Thyroid gland (tissue), 4 donors: Measurements from ENCODE around the gene GABPB2. TPM values are rescaled to one million over a fixed set of nuclear protein-coding genes. Genes with fewer than 3 reads are reported as not detected.

Experiments used
- DNase-seq, 2 donors: peaks; one replicate each; pipeline ENCODE4 v3.0.0-alpha.2; 2019
- H3K27ac ChIP-seq, 3 donors: fragments of 200-600 bp; sonication (generic); 1 replicate in 2 of 3; 2 replicates in 1 of 3; pipeline ENCODE4 v1.5.1; 2016 to 2019; ENCODE audit warnings: mild to moderate bottlenecking in 1 of 3, moderate library complexity in 1 of 3
- H3K27me3 ChIP-seq: fragments of 200-600 bp; sonication (generic); one replicate; pipeline ENCODE4 v1.5.1; 2019
- H3K36me3 ChIP-seq, 2 donors: fragments of 200-600 bp; sonication (generic); one replicate each; pipeline ENCODE4 v1.5.1; 2016 to 2019
- H3K4me1 ChIP-seq, 2 donors: fragments of 200-600 bp; sonication (generic); one replicate each; pipeline ENCODE4 v1.5.1; 2017 to 2019
- H3K4me3 ChIP-seq, 3 donors: fragments of 200-600 bp; sonication (generic); replicated peaks in 1 of 3; 1 replicate in 2 of 3; 2 replicates in 1 of 3; pipeline ENCODE4 v1.5.1; 2016; ENCODE audit warnings: mild to moderate bottlenecking in 1 of 3
- H3K9me3 ChIP-seq: fragments of 200-600 bp; sonication (generic); one replicate; pipeline ENCODE4 v1.5.1; 2017
- CTCF ChIP-seq, 6 experiments: fragments of 200-600 bp in 3 of 6; fragments of 450-650 bp in 3 of 6; sonication (generic) in 3 of 6; IDR thresholded peaks; one replicate each; pipeline ENCODE4 v1.5.1; 2016 to 2019; ENCODE audit warnings: antibody characterized with exemption in 6 of 6, mild to moderate bottlenecking in 2 of 6, inconsistent platforms in 1 of 6, moderate library complexity in 1 of 6
- POLR2A ChIP-seq, 2 donors: fragments of 450-650 bp; IDR thresholded peaks; one replicate each; pipeline ENCODE4 v1.6.1; 2017; ENCODE audit warnings: antibody characterized with exemption in 2 of 2, mild to moderate bottlenecking in 2 of 2, moderate library complexity in 1 of 2
- WGBS, 2 donors: methylation state at CpG; one replicate each; pipeline ENCODE4 v1.1.5; 2017; 5-methylcytosine and 5-hydroxymethylcytosine counted together
- intact Hi-C: fragments of 100-400 bp; cut with DNase I; formaldehyde crosslinking; loops from one replicate; pipeline ENCODE4 v1.15.1; 2023
- total RNA-seq, 4 donors: library from RNA; depleted of rRNA; stranded (reverse); fragments of >200 nt; gene quantifications; one replicate each; pipeline ENCODE4 v1.2.3, GENCODE V29; 2016

GABPB2 gene
- total RNA-seq, 4 donors from 2014 or later = 14.9 to 22.2 (median 18.3) TPM

GRCh38 chr1:151158326-151158725, 87.8 kb downstream of the GABPB2 start:
- intact Hi-C loops = loop anchor here (5.0 to 10.0 kb wide), 2 partner anchors 56 to 134 kb away; no protein-coding TSS in a partner anchor
- no peaks in the 10 kb centered on the region for H3K27me3 ChIP-seq
- H3K4me1 ChIP-seq = no peaks in the 10 kb centered on the region
- H3K4me3 ChIP-seq = no peak overlapping the region
- DNase-seq = no peak
- TF ChIP-seq POLR2A (IDR thresholded peaks at IDR 0.05) = no peak
- 85 to 90% methylated on average over 5 of the region's 5 CpGs for WGBS, 2 donors
- H3K27ac ChIP-seq = no peak overlapping the region
- no peaks in the 10 kb centered on the region for H3K9me3 ChIP-seq
- peaks cover 25 to 27% of the 10 kb centered on the region in 2 donors for H3K36me3 ChIP-seq

DNA sequence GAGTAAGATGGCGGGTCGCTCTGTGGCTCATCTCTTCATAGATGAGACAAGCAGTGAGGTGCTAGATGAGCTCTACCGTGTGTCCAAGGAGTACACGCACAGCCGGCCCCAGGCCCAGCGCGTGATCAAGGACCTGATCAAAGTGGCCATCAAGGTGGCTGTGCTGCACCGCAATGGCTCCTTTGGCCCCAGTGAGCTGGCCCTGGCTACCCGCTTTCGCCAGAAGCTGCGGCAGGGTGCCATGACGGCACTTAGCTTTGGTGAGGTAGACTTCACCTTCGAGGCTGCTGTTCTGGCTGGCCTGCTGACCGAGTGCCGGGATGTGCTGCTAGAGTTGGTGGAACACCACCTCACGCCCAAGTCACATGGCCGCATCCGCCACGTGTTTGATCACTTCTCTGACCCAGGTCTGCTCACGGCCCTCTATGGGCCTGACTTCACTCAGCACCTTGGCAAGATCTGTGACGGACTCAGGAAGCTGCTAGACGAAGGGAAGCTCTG, 88.2 kb downstream of the GABPB2 start:
- Histone ChIP-seq H3K27me3 (no peaks in the 10 kb centered on the region), H3K27ac (no peak overlapping the region), H3K9me3 (no peaks in the 10 kb centered on the region), H3K4me1 (peaks cover 0 to 1% of the 10 kb centered on the region in 2 donors), H3K36me3 (peaks cover 25 to 27% of the 10 kb centered on the region in 2 donors), H3K4me3 (no peak overlapping the region)
- peak; percentile 25 to 27 for DNase-seq
- 82 to 84% methylated on average over 4 to 17 of the region's 22 CpGs for whole genome bisulfite sequencing, 2 donors
- intact Hi-C loops = loop anchor here (5.0 to 10.0 kb wide), 2 partner anchors 56 to 134 kb away; no protein-coding TSS in a partner anchor
- TF ChIP-seq POLR2A (IDR thresholded peaks at IDR 0.05) (no peak), CTCF (IDR thresholded peaks at IDR 0.05) (no peak)

DNA sequence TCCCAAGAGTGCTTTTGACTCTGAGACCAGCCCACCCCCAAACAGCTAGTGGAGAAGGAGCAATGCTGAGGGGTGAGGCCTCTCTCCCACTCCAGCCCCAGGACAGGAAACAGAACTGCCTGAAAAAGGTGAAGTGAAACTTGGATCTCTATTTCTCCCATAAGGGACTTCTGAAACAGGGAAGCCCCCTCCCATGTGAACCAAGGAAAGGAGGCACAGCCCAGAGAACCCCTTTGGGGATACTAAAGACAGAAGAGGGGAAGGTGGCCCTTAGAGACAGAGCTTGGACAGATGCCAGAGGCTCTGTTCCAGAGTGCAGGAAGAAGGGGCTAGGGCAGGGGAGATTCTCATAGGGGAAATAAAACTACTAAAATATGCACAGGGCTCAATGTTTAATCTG, 88.8 kb downstream of the GABPB2 start:
- peaks cover 3 to 7% of the 10 kb centered on the region in 2 donors for H3K4me1 ChIP-seq
- DNase-seq = no peak
- TF ChIP-seq POLR2A (IDR thresholded peaks at IDR 0.05) (no peak), CTCF (IDR thresholded peaks at IDR 0.05) (no peak)
- H3K27ac ChIP-seq = peak overlapping the region in 1 of 3 donors; percentile 17
- H3K27me3 ChIP-seq = no peaks in the 10 kb centered on the region
- H3K9me3 ChIP-seq = no peaks in the 10 kb centered on the region
- H3K4me3 ChIP-seq = no peak overlapping the region
- peaks cover 25 to 27% of the 10 kb centered on the region in 2 donors for H3K36me3 ChIP-seq
- intact Hi-C loops = loop anchor here (5.0 to 10.0 kb wide), 2 partner anchors 57 to 135 kb away; no protein-coding TSS in a partner anchor

DNA sequence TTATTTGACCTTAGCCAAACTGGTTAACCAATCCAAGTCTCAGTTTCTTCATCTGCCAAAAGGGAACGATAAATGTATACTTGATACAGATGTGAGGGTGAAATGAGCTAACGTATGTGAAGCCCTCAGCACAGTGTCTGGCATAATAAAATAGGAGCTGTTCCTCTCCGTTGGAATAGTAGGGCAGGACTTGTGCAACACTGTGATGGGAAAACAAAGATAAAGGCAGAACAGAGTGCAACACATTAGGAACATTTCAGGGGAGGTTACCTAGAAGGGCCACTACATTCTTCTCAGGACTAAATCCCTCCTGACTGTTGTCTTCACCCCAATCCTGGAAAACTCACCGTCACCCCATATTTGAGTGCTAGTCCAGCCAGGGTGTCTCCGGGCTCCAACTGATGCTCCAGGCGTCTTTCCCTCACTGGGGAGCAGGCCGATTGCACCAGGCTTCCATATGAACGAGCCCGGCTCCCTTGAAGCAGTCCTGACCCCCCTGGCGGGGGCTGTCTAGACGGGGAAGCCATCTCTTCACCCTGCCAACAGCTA, 94.2 kb downstream of the GABPB2 start:
- H3K27ac ChIP-seq = peak overlapping the region; percentile 70 to 91 (median 76)
- WGBS, 2 donors = 15 to 18% methylated on average over 11 of the region's 11 CpGs
- H3K27me3 ChIP-seq = no peaks in the 10 kb centered on the region
- H3K36me3 ChIP-seq = peaks cover 17 to 18% of the 10 kb centered on the region in 2 donors
- no peaks in the 10 kb centered on the region for H3K9me3 ChIP-seq
- TF ChIP-seq CTCF (IDR thresholded peaks at IDR 0.05) (no peak), POLR2A (IDR thresholded peaks at IDR 0.05) (no peak)
- H3K4me3 ChIP-seq = peak overlapping the region; percentile 11 to 59 (median 53)
- peaks cover 14 to 21% of the 10 kb centered on the region in 2 donors for H3K4me1 ChIP-seq
- no peak for DNase-seq
- intact Hi-C loops = no loop called here

GRCh38 chr1:151165281-151165737, 94.7 kb downstream of the GABPB2 start:
- H3K9me3 ChIP-seq = no peaks in the 10 kb centered on the region
- no peaks in the 10 kb centered on the region for H3K27me3 ChIP-seq
- H3K27ac ChIP-seq = peak overlapping the region; percentile 70 to 91 (median 76)
- peak; percentile 34 to 52 for DNase-seq
- peak overlapping the region; percentile 24 to 59 (median 53) for H3K4me3 ChIP-seq
- H3K4me1 ChIP-seq = peaks cover 14 to 21% of the 10 kb centered on the region in 2 donors
- TF ChIP-seq CTCF (IDR thresholded peaks at IDR 0.05) (no peak), POLR2A (IDR thresholded peaks at IDR 0.05) (no peak)
- peaks cover 16% of the 10 kb centered on the region in 2 donors for H3K36me3 ChIP-seq
- intact Hi-C loops = no loop called here
- 4 to 7% methylated on average over 15 of the region's 15 CpGs for whole genome bisulfite sequencing, 2 donors
